ENCODE measurements around the gene PER3.

Gene PER3

GRCh38 chr1:7878027-7878426, 93.9 kb downstream of the PER3 start:
- DNase-seq = no peak

GRCh38 chr1:7879228-7879627, 95.1 kb downstream of the PER3 start:
- DNase-seq = no peak

GRCh38 chr1:7884757-7885156, 100.7 kb downstream of the PER3 start:
- DNase-seq = no peak

GRCh38 chr1:7885513-7886404, 101.7 kb downstream of the PER3 start:
- DNase-seq = no peak

- DNase-seq = no peak
Observed at GRCh38 chr1:7886405-7886745, 102.3 kb downstream of the PER3 start.

- no peak for DNase-seq
Observed at GRCh38 chr1:7888248-7889081, 104.4 kb downstream of the PER3 start.

GRCh38 chr1:7890853-7891252, 106.8 kb downstream of the PER3 start:
- DNase-seq = no peak

- no peak for DNase-seq
Observed at GRCh38 chr1:7891804-7892203, 107.7 kb downstream of the PER3 start.

GRCh38 chr1:7893529-7894180, 109.6 kb downstream of the PER3 start:
- DNase-seq = no peak

Measured in NCI-H345 (cell line).